Measurements from ENCODE around the gene MAPK4. TPM values are rescaled to one million over a fixed set of nuclear protein-coding genes. Genes with fewer than 3 reads are reported as not detected.
A peak's percentile ranks its signal among the peaks of the same experiment; 100 is the strongest.
"Not testable (repeated sequence)": the region's sequence is repeated elsewhere in the genome, so short reads cannot be mapped to it uniquely, and the experiment has no call there.

MAPK4 gene
- total RNA-seq = 10 to 100 TPM in 2 of 6 donors, 1 to 10 TPM in 4; 1.0 to 12.0 (median 6.7) TPM

- WGBS, 2 donors = 0% methylated on average over 34 of the region's 109 CpGs; no CpG with 5 or more reads in 1 of the 2 donors
- Histone ChIP-seq H3K27me3 (peaks cover 0 to 22% (median 6%) of the 10 kb centered on the region in 4 donors), H3K36me3 (no peaks in the 10 kb centered on the region), H3K27ac (peak within 1 kb of the TSS in 2 of 4 donors; percentile 46 to 72), H3K9me3 (peaks cover 0 to 9% (median under 1%) of the 10 kb centered on the region in 4 donors), H3K4me1 (peaks cover 15 to 22% (median 18%) of the 10 kb centered on the region in 4 donors), H3K4me3 (peak within 1 kb of the TSS; percentile 40 to 62 (median 54))
- peak; percentile 63 to 80 for ATAC-seq (ENCODE audit: low FRiP score in 2 of 2)
- TF ChIP-seq POLR2AphosphoS5 (IDR thresholded peaks at IDR 0.05) = no peak
- peak; percentile 37 to 92 for DNase-seq
Measured at GRCh38 chr18:50559752-50560680, at the start of gene MAPK4. Gene MAPK4 (plus strand): TSS chr18:50560087. CDS start chr18:50663959, 103,872 bp downstream.

- not testable (repeated sequence) for H3K27ac ChIP-seq; DNase-seq; H3K9me3 ChIP-seq; ATAC-seq (ENCODE audit: low FRiP score in 2 of 2); H3K4me1 ChIP-seq; H3K27me3 ChIP-seq; H3K4me3 ChIP-seq; H3K36me3 ChIP-seq
- WGBS, 2 donors = 67 to 74% methylated on average over 5 of the region's 5 CpGs
Measured at GRCh38 chr18:50517277-50517676, 42.6 kb upstream of the MAPK4 start.

GRCh38 chr18:50518787-50519546 is 40.9 kb upstream of the MAPK4 start:
- H3K36me3 ChIP-seq = no peaks in the 10 kb centered on the region
- no peaks in the 10 kb centered on the region for H3K9me3 ChIP-seq
- no peak overlapping the region for H3K4me3 ChIP-seq
- no peaks in the 10 kb centered on the region for H3K27me3 ChIP-seq
- ATAC-seq (ENCODE audit: low FRiP score in 2 of 2) (no peak), DNase-seq (no peak)
- TF ChIP-seq EP300 (IDR thresholded peaks at IDR 0.05) (no peak), POLR2AphosphoS5 (IDR thresholded peaks at IDR 0.05) (no peak), POLR2A (IDR thresholded peaks at IDR 0.05) (no peak), CTCF (IDR thresholded peaks at IDR 0.05) (no peak)
- H3K27ac ChIP-seq = no peak overlapping the region
- 54 to 61% methylated on average over 4 of the region's 4 CpGs for WGBS, 2 donors
- H3K4me1 ChIP-seq = no peaks in the 10 kb centered on the region

GRCh38 chr18:50523165-50523564 is 36.7 kb upstream of the MAPK4 start:
- Histone ChIP-seq H3K36me3 (no peaks in the 10 kb centered on the region), H3K4me3 (no peak overlapping the region), H3K27ac (no peak overlapping the region), H3K9me3 (no peaks in the 10 kb centered on the region), H3K4me1 (no peaks in the 10 kb centered on the region), H3K27me3 (no peaks in the 10 kb centered on the region)
- TF ChIP-seq CTCF (IDR thresholded peaks at IDR 0.05) = no peak
- TF ChIP-seq POLR2A (IDR thresholded peaks at IDR 0.05) = no peak
- TF ChIP-seq EP300 (IDR thresholded peaks at IDR 0.05) = no peak
- TF ChIP-seq POLR2AphosphoS5 (IDR thresholded peaks at IDR 0.05) = no peak
- DNase-seq (no peak), ATAC-seq (ENCODE audit: low FRiP score in 2 of 2) (no peak)
- WGBS, 2 donors = 81 to 87% methylated on average over 6 of the region's 6 CpGs

- Histone ChIP-seq H3K27me3 (no peaks in the 10 kb centered on the region), H3K4me3 (no peak overlapping the region), H3K4me1 (no peaks in the 10 kb centered on the region), H3K36me3 (no peaks in the 10 kb centered on the region), H3K9me3 (peaks cover 0 to 3% (median under 1%) of the 10 kb centered on the region in 4 donors), H3K27ac (no peak overlapping the region)
- TF ChIP-seq POLR2A (IDR thresholded peaks at IDR 0.05) = no peak
- TF ChIP-seq POLR2AphosphoS5 (IDR thresholded peaks at IDR 0.05) = no peak
- TF ChIP-seq CTCF (IDR thresholded peaks at IDR 0.05) = no peak
- TF ChIP-seq EP300 (IDR thresholded peaks at IDR 0.05) = no peak
- 64 to 68% methylated on average over 3 of the region's 3 CpGs for WGBS, 2 donors
- peak in 1 of 2 donors; percentile 50 for ATAC-seq (ENCODE audit: low FRiP score in 2 of 2)
- DNase-seq = peak in 1 of 2 donors; percentile 24
Measured at GRCh38 chr18:50527636-50528307, 32.1 kb upstream of the MAPK4 start.

All from upper lobe of left lung (tissue), 6 donors.